ENCODE data around the gene SEC61B. TPM values are rescaled to one million over a fixed set of nuclear protein-coding genes. Genes with fewer than 3 reads are reported as not detected.
"Not testable (repeated sequence)": the region's sequence is repeated elsewhere in the genome, so short reads cannot be mapped to it uniquely, and the experiment has no call there.

The SEC61B gene
- total RNA-seq, 2 donors from 2014 or later: 96.2 to 121 TPM

DNA sequence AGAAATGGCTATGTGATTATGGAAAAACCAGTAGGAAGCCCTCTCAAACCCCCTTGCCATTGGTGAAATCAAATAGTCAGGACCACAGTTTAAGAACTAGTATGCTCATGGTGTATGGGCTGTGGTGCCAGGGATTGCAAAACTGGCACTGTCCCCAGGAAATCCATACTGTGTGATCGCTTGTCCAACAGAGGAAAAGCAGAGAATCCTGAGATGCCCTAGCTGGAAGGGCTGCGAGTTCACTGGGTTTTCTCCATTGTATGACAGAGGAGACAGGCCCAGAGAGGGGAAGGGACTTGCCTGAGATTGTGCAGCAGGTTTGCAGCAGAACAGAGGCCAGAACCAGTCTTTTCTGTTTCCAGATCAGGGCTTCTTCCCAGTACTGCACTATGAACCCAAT is 12.5 kb downstream of the SEC61B start:
- H3K36me3 Mint-ChIP-seq (ENCODE audit: insufficient read depth in 2 of 2): peaks cover 6 to 16% of the 10 kb centered on the region in 2 donors
- no peak overlapping the region for H3K27ac Mint-ChIP-seq
- ATAC-seq (replicated peaks in 1 of 2) (no peak), DNase-seq (no peak)
- no peaks in the 10 kb centered on the region for H3K27me3 Mint-ChIP-seq (ENCODE audit: low read depth)
- H3K4me3 Mint-ChIP-seq: no peak overlapping the region
- H3K4me1 Mint-ChIP-seq (ENCODE audit: low read depth): peaks cover 57% of the 10 kb centered on the region
- peaks cover 0 to 2% of the 10 kb centered on the region in 2 donors for H3K9me3 Mint-ChIP-seq

DNA sequence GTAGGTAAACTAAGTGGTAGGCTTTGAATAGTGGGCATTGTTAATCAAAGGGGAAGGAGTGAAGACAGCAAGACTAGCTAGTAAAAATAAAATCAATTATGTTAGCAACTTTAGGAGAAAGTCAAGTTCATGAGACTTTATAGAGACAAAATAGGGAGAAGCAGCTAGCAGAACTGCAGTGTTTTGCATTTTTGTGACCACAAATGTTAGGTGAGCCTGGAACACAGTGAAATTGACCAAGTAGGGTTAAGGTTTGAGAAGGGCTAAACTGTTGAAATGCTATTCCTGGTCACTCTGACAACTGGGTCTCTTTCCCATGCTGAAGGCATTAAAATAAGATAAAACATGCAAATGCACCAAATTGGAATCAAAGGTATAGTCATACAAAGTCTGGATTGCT is 13.0 kb downstream of the SEC61B start:
- H3K36me3 Mint-ChIP-seq (ENCODE audit: insufficient read depth in 2 of 2): peaks cover 6 to 16% of the 10 kb centered on the region in 2 donors

DNA sequence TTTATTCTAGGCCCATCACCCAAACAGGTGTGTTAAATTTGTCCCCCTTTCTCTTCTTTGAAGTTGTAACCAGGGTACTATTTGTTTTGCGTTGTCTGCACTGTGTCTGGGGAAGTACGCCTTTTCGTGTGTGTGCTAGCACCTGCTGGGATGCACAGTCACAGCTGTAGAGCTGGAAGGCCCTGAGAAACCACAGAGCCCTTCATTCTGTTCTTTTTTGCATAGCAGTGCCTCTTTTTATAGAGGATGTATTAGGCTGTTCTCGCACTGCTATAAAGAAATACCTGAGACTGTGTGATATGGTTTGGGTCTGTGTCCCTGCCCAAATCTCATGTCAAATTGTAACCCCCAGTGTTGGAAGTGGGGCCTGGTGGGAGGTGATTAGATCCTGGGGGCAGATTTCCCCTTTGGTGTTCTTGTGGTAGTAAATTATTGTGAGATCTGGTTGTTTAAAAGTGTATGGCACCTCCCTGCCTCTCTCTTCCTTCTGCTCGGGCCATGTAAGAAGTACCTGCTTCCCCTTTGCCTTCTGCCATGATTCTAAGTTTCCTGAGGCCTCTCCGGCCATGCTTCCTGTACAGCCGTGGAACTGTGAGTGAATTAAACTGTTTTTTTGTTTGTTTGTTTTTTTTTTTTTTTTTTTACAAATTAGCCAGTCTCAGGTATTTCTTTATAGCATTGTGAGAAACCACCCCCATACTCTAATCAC is 14.0 kb downstream of the SEC61B start:
- peaks cover 0 to 2% of the 10 kb centered on the region in 2 donors for H3K9me3 Mint-ChIP-seq
- H3K27ac Mint-ChIP-seq: peak overlapping the region; percentile 12
- peak overlapping the region; percentile 52 to 66 for H3K4me3 Mint-ChIP-seq
- ATAC-seq (replicated peaks in 1 of 2): peak; percentile 94 to 95
- peaks cover 4 to 10% of the 10 kb centered on the region in 2 donors for H3K36me3 Mint-ChIP-seq (ENCODE audit: insufficient read depth in 2 of 2)
- H3K4me1 Mint-ChIP-seq (ENCODE audit: low read depth): peaks cover 60% of the 10 kb centered on the region
- DNase-seq: peak; percentile 53 to 63
- no peaks in the 10 kb centered on the region for H3K27me3 Mint-ChIP-seq (ENCODE audit: low read depth)

More for the DNA sequence above, 13.0 kb downstream of the SEC61B start:
- Mint-ChIP-seq H3K27me3 (ENCODE audit: low read depth) (no peaks in the 10 kb centered on the region), H3K4me3 (no peak overlapping the region), H3K27ac (no peak overlapping the region), H3K9me3 (peaks cover 0 to 2% of the 10 kb centered on the region in 2 donors), H3K4me1 (ENCODE audit: low read depth) (peaks cover 60% of the 10 kb centered on the region)
- ATAC-seq (replicated peaks in 1 of 2): no peak
- no peak for DNase-seq

DNA sequence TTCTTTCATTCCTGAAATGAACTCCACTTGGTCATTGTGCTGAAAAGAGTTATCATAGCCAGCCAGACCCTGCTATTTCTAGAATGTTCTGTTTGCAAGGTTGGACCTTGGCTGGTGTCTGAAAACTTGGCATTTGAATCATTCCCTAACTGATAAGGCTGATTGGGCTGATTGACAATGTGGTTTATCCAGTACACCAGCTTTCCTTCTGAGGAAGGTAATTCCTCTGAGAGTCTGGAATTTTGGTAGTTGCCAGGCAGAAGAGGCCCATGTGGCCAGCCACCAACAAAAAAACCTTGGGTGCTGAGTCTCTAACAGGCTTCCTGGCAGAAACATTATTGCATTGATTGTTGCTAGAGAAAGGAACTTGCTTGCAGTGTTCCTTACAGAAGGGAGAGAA is 15.3 kb downstream of the SEC61B start:
- ATAC-seq (replicated peaks in 1 of 2): no peak
- DNase-seq: no peak
- Mint-ChIP-seq H3K36me3 (ENCODE audit: insufficient read depth in 2 of 2) (peaks cover 4 to 9% of the 10 kb centered on the region in 2 donors), H3K4me3 (no peak overlapping the region), H3K27me3 (ENCODE audit: low read depth) (no peaks in the 10 kb centered on the region), H3K4me1 (ENCODE audit: low read depth) (peaks cover 54% of the 10 kb centered on the region), H3K27ac (no peak overlapping the region), H3K9me3 (peaks cover 0 to 2% of the 10 kb centered on the region in 2 donors)

DNA sequence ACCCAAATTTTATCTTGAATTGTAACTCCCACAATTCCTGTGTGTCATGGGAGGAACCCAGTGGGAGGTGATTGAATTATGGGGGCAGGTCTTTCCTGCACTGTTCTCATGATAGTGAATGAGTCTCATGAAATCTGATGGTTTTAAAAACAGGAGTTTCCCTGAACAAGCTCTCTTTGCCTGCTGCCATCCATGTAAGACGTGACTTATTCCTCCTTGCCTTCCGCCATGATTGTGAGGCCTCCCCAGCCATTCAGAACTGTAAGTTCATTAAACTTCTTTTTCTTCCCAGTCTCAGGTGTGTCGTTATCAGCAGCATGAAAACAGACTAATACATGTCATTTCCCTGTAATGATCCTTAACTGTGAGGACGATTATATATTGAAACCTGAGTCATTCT is 15.8 kb downstream of the SEC61B start:
- not testable (repeated sequence) for ATAC-seq (replicated peaks in 1 of 2); H3K27ac Mint-ChIP-seq; DNase-seq; H3K9me3 Mint-ChIP-seq; H3K27me3 Mint-ChIP-seq (ENCODE audit: low read depth)
- peak overlapping the region in 1 of 2 donors; percentile 41 for H3K4me3 Mint-ChIP-seq
- peaks cover 5 to 12% of the 10 kb centered on the region in 2 donors for H3K36me3 Mint-ChIP-seq (ENCODE audit: insufficient read depth in 2 of 2)
- H3K4me1 Mint-ChIP-seq (ENCODE audit: low read depth): peaks cover 54% of the 10 kb centered on the region

DNA sequence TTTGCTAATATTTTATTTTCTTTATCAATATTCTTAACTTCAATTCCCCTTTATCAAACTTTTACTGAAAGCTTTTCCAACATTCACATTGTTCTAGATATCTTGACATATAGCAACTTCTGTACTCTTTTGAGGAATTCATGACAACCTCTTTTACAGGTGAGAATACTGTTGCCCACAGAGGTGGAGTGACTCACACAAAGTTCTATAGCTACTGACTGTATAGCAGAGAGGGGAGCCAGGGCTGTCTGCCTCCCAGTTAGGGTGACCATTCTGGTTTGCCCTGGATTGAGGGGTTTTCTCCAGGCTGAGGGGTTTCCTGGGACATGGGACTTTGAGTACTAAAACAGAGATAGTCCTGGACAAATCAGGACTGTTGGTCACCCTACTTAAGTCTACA is 16.2 kb downstream of the SEC61B start:
- ATAC-seq (replicated peaks in 1 of 2): peak; percentile 46 to 64
- Mint-ChIP-seq H3K4me1 (ENCODE audit: low read depth) (peaks cover 54% of the 10 kb centered on the region), H3K4me3 (peak overlapping the region in 1 of 2 donors; percentile 11), H3K36me3 (ENCODE audit: insufficient read depth in 2 of 2) (peaks cover 5 to 12% of the 10 kb centered on the region in 2 donors), H3K27me3 (ENCODE audit: low read depth) (no peaks in the 10 kb centered on the region), H3K9me3 (peaks cover 0 to 2% of the 10 kb centered on the region in 2 donors), H3K27ac (no peak overlapping the region)
- peak in 1 of 2 donors; percentile 23 for DNase-seq

DNA sequence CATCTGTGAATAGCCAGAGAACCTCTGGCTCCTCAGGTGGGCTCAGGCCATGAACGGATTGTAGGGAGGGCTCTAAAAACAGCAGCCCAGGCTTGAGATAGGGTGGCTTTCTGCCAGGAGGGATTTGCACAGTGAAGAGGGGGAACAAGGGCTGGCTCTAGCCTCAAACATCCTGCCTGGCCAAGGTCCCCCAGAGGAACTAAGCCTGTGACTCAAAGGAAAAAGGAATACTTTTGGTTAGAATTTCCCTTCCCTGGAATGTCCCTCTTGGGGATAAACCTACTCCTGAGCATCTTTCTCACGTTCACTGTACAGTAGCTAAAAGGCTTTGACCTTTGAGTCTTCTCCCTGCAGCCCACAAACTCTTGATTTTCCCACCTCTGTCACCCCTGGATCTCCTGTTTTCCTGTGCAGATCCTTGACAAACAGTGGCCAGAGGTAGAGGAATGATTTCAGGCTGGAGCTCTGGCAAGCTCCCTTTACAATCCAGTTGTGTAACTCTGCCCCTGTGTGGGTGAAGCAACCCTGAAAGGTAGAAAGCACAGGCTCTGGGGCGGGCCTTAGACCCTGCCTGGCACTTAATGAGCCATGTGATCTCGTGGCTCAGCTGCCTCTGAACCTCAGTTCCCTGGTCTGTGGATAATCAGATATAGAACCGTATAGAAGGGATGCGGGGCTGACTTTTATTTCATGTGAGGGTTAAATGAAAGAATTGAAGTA is 17.4 kb downstream of the SEC61B start:
- H3K4me1 Mint-ChIP-seq (ENCODE audit: low read depth): peaks cover 55% of the 10 kb centered on the region
- H3K4me3 Mint-ChIP-seq: no peak overlapping the region
- no peaks in the 10 kb centered on the region for H3K27me3 Mint-ChIP-seq (ENCODE audit: low read depth)
- no peak for ATAC-seq (replicated peaks in 1 of 2)
- peaks cover 5 to 12% of the 10 kb centered on the region in 2 donors for H3K36me3 Mint-ChIP-seq (ENCODE audit: insufficient read depth in 2 of 2)
- H3K9me3 Mint-ChIP-seq: peaks cover 0 to 2% of the 10 kb centered on the region in 2 donors
- H3K27ac Mint-ChIP-seq: peak overlapping the region; percentile 74
- no peak for DNase-seq

DNA sequence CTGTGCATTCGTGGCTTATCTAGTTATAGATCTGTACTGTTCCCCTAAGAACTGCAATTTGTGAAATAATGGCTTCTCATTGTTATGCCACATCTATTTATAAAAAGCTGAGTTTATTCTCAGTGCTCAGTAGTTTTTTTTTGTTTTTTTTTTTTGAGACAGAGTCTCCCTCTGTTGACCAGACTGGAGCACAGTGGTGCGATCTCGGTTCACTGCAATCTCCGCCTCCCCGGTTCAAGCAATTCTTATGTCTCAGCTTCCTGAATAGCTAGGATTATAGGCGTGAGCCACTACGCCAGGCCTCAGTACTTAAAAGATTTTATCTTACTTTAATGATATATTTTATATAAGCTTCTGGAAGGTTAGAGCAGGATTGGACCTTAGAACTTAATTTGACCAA is 19.0 kb downstream of the SEC61B start:
- no peak for DNase-seq
- Mint-ChIP-seq H3K9me3 (peaks cover 0 to 2% of the 10 kb centered on the region in 2 donors), H3K27ac (no peak overlapping the region), H3K4me1 (ENCODE audit: low read depth) (peaks cover 54% of the 10 kb centered on the region), H3K4me3 (no peak overlapping the region), H3K36me3 (ENCODE audit: insufficient read depth in 2 of 2) (peaks cover 5 to 12% of the 10 kb centered on the region in 2 donors), H3K27me3 (ENCODE audit: low read depth) (no peaks in the 10 kb centered on the region)
- ATAC-seq (replicated peaks in 1 of 2): no peak

DNA sequence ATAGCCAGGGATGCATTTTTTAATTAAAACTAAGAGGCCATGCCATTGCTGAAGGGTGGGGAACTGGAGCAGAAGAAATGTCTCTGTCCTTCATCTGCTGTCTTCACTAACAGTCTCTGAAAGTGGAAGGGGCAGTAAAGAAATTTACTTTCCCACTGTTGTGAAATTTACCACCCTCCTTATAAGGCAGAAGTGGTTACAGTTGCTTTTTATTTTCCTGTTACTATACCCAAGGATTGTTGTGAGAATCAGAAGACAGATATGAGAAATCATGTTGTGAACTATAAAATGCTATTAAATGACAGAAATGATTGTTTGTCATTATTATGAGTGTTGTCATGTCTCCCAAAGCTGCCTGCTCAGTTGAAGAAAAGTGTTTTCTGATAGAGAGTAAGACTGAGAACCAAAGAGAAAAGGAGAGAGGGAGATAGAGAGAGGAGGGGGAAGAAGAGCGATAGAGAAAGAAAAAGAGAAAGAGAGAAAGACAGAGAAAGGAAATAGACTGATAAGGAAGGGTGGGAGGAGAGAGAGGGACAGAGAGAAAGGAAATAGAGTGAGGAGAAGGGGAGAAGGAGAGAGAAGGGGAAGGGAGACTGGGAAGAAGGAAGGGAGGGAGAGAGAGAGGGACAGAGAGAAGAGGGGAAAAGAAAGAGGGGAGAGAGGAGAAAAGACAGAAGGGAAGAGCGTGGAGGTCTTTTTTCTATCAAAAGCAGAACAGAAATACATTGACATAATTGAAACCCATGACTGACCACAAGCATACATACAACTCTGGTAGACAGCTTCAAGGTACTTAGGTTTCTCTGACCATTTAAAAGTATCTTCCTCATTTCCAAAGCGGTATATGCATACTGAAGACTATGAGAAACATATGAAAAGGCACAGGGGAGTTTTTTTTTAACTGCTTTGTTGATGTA is 22.5 kb downstream of the SEC61B start:
- H3K9me3 Mint-ChIP-seq: no peaks in the 10 kb centered on the region
- H3K27me3 Mint-ChIP-seq (ENCODE audit: low read depth): no peaks in the 10 kb centered on the region
- ATAC-seq (replicated peaks in 1 of 2) (peak; percentile 58 to 72), DNase-seq (no peak)
- peaks cover 24% of the 10 kb centered on the region for H3K4me1 Mint-ChIP-seq (ENCODE audit: low read depth)
- H3K27ac Mint-ChIP-seq: peak overlapping the region; percentile 82
- H3K4me3 Mint-ChIP-seq: peak overlapping the region; percentile 29 to 41
- peaks cover 1 to 7% of the 10 kb centered on the region in 2 donors for H3K36me3 Mint-ChIP-seq (ENCODE audit: insufficient read depth in 2 of 2)

DNA sequence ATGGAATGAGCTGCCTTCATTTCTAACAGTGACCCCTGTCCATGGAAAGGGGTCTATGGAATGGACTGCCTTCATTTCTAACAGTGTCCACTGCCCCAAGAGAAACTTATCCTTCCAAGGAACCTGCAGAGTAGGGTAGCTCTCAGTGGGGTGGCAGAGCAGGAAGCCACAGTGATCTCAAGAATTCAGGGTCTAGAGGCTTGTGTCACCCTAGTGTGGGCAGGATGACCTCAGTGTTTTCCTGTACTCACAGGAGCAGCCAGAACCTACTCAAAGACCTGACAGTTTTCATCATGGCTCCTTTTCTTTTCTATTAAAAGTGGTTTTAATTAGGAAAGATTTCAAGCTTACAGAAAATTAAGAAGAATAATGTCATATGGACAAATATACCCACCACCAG is 27.5 kb downstream of the SEC61B start:
- peak overlapping the region; percentile 83 for H3K27ac Mint-ChIP-seq
- peak; percentile 47 to 55 for ATAC-seq (replicated peaks in 1 of 2)

DNA sequence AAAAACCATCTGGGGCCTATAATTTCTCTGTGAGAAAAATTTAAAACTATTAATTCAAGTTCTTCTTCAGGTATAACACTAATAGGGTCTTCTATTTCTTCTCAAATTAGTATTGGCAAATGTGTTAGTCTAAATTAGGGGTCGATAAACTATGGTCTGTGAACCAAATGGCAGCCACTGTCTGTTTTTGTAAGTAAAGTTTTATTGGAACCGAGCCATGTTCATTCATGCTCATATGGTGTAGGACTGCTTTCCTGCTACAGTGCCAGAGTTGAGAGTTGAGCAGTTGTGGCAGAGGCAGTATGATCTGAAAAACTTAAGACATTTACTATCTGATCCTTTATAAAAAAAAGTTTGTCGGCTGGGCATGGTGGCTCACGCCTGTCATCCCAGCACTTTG is 29.1 kb downstream of the SEC61B start:
- ATAC-seq (replicated peaks in 1 of 2) (no peak), DNase-seq (no peak)
- H3K27me3 Mint-ChIP-seq (ENCODE audit: low read depth): peaks cover 16% of the 10 kb centered on the region
- no peaks in the 10 kb centered on the region for H3K9me3 Mint-ChIP-seq
- H3K4me1 Mint-ChIP-seq (ENCODE audit: low read depth): peaks cover 61% of the 10 kb centered on the region
- peaks cover 3 to 7% of the 10 kb centered on the region in 2 donors for H3K36me3 Mint-ChIP-seq (ENCODE audit: insufficient read depth in 2 of 2)
- no peak overlapping the region for H3K4me3 Mint-ChIP-seq
- H3K27ac Mint-ChIP-seq: no peak overlapping the region

More for the DNA sequence above, 27.5 kb downstream of the SEC61B start:
- H3K36me3 Mint-ChIP-seq (ENCODE audit: insufficient read depth in 2 of 2): peaks cover 0 to 2% of the 10 kb centered on the region in 2 donors
- peaks cover under 1% of the 10 kb centered on the region for H3K27me3 Mint-ChIP-seq (ENCODE audit: low read depth)
- DNase-seq: peak; percentile 61
- no peaks in the 10 kb centered on the region for H3K9me3 Mint-ChIP-seq
- peaks cover 59% of the 10 kb centered on the region for H3K4me1 Mint-ChIP-seq (ENCODE audit: low read depth)
- peak overlapping the region; percentile 52 to 85 for H3K4me3 Mint-ChIP-seq

DNA sequence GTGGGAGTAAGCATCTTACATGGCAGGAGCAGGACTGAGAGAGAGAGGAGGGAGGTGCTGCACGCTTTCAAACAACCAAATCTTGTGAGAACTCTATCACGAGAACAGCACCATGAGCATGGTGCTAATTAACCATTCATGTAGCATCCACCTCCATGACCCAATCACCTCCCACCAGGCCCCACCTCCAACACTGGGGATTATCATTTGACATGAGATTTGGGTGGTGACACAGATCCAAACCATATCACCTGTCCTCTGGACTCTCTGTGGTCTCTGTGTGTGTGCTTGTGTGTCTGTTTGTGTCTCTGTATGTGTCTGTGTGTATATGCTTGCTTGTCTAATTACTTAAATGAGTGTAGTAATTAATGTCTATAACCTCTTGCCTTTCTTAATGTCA is 31.1 kb downstream of the SEC61B start:
- DNase-seq (peak; percentile 59 to 67), ATAC-seq (replicated peaks in 1 of 2) (peak; percentile 58 to 64)
- peak overlapping the region; percentile 92 for H3K27ac Mint-ChIP-seq
- peaks cover 3 to 5% of the 10 kb centered on the region in 2 donors for H3K36me3 Mint-ChIP-seq (ENCODE audit: insufficient read depth in 2 of 2)
- no peaks in the 10 kb centered on the region for H3K9me3 Mint-ChIP-seq
- peaks cover 64% of the 10 kb centered on the region for H3K4me1 Mint-ChIP-seq (ENCODE audit: low read depth)
- peak overlapping the region; percentile 82 to 84 for H3K4me3 Mint-ChIP-seq
- H3K27me3 Mint-ChIP-seq (ENCODE audit: low read depth): peaks cover 19% of the 10 kb centered on the region
